Measurements from ENCODE around the gene PRR19. TPM values are rescaled to one million over a fixed set of nuclear protein-coding genes. Genes with fewer than 3 reads are reported as not detected.

Gene PRR19
- total RNA-seq, 4 donors from 2014 or later: 0.73 to 1.7 (median 1.1) TPM

Other genes starting within 250 kb of the PRR19 start
- 1 to 10 TPM in 3 of 4 donors, under 1 TPM in 1; 0.68 to 2.3 (median 1.1) TPM for gene GRIK5, start 231.9 kb upstream of the PRR19 start, total RNA-seq
- gene ZNF574, start 226.0 kb upstream of the PRR19 start, total RNA-seq: 10 to 100 TPM; 31.1 to 42.9 (median 33.5) TPM
- 100 to 1,000 TPM in 1 of 4 donors, under 1 TPM in 3; 0.55 to 244 (median 0.71) TPM for gene POU2F2, start 169.7 kb upstream of the PRR19 start, total RNA-seq
- gene DEDD2, start 84.5 kb upstream of the PRR19 start, total RNA-seq: 10 to 100 TPM; 51.3 to 78.9 (median 65.6) TPM
- 10 to 100 TPM in 2 of 4 donors, 1 to 10 TPM in 2; 4.2 to 12.9 (median 8.9) TPM for gene ZNF526, start 81.8 kb upstream of the PRR19 start, total RNA-seq
- 10 to 100 TPM; 24.0 to 37.3 (median 28.3) TPM for gene GSK3A, start 59.5 kb upstream of the PRR19 start, total RNA-seq
- 10 to 100 TPM; 36.8 to 49.5 (median 45.8) TPM for gene ERF, start 47.0 kb upstream of the PRR19 start, total RNA-seq
- 10 to 100 TPM; 57.5 to 91.6 (median 81.9) TPM for gene CIC, start 32.9 kb upstream of the PRR19 start, total RNA-seq
- gene PAFAH1B3, start 492 bp downstream of the PRR19 start, total RNA-seq: 10 to 100 TPM; 14.4 to 33.0 (median 18.9) TPM
- 1 to 10 TPM in 1 of 4 donors, not detected in 3; 4.2 TPM for gene TMEM145, start 11.2 kb downstream of the PRR19 start, total RNA-seq
- 10 to 100 TPM; 10.7 to 21.5 (median 16.1) TPM for gene MEGF8, start 23.5 kb downstream of the PRR19 start, total RNA-seq
- gene CNFN, start 88.2 kb downstream of the PRR19 start, total RNA-seq: 100 to 1,000 TPM in 3 of 4 donors, 10 to 100 TPM in 1; 52.9 to 364 (median 353) TPM
- 10 to 100 TPM; 33.9 to 82.6 (median 51.5) TPM for gene LIPE, start 125.3 kb downstream of the PRR19 start, total RNA-seq
- under 1 TPM in 1 of 4 donors, not detected in 3; 0.55 TPM for gene CXCL17, start 140.8 kb downstream of the PRR19 start, total RNA-seq
- 1 to 10 TPM; 2.0 to 9.9 (median 3.9) TPM for gene CEACAM1, start 226.3 kb downstream of the PRR19 start, total RNA-seq

Measured in suprapubic skin (tissue), 4 donors.